PC-9 (cell line): ENCODE data around the gene MMP24OS.

Source experiments
- EZH2 ChIP-seq: fragments of 200-600 bp; sonication (generic); IDR thresholded peaks from 2 replicates; pipeline ENCODE4 v1.8.0; 2017; ENCODE audit warnings: antibody characterized with exemption, low read depth
- TF ChIP-seq, protein P1 (sequence below): fragments of 200-600 bp; sonication (generic); conservative IDR thresholded peaks from 2 replicates; pipeline ENCODE4 v1.6.1; 2017; ENCODE audit warnings: mixed run types, antibody characterized with exemption, mild to moderate bottlenecking, moderate library complexity

DNA sequence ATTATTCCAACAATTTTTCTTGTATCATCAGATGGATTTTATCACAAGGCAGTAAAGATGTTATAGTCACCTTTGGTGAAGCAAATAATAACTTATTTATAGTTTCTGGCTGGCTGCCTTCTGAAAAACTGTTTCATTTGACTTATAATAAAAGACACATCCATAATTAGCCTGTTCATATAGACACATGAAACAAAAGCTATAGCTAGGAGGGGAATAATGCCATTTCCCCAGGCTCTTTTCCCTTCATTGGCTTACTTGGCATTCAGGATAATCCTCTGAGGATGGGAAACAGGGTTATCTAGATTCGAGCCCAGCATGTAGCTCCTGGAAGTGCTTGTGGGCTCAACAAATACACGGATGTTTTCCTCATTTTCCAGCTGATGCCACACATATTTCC lies 33.9 kb downstream of the MMP24OS start:
- TF ChIP-seq, protein P1, sequence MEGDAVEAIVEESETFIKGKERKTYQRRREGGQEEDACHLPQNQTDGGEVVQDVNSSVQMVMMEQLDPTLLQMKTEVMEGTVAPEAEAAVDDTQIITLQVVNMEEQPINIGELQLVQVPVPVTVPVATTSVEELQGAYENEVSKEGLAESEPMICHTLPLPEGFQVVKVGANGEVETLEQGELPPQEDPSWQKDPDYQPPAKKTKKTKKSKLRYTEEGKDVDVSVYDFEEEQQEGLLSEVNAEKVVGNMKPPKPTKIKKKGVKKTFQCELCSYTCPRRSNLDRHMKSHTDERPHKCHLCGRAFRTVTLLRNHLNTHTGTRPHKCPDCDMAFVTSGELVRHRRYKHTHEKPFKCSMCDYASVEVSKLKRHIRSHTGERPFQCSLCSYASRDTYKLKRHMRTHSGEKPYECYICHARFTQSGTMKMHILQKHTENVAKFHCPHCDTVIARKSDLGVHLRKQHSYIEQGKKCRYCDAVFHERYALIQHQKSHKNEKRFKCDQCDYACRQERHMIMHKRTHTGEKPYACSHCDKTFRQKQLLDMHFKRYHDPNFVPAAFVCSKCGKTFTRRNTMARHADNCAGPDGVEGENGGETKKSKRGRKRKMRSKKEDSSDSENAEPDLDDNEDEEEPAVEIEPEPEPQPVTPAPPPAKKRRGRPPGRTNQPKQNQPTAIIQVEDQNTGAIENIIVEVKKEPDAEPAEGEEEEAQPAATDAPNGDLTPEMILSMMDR: no peak
- TF ChIP-seq EZH2: no peak
